PC-9 (cell line): ENCODE data around the gene OSBPL2.

ENCODE experiments used
- EZH2 ChIP-seq: fragments of 200-600 bp; sonication (generic); IDR thresholded peaks from 2 replicates; pipeline ENCODE4 v1.8.0; 2017; ENCODE audit warnings: antibody characterized with exemption, low read depth
- TF ChIP-seq, protein P1 (sequence below): fragments of 200-600 bp; sonication (generic); conservative IDR thresholded peaks from 2 replicates; pipeline ENCODE4 v1.6.1; 2017; ENCODE audit warnings: mixed run types, antibody characterized with exemption, mild to moderate bottlenecking, moderate library complexity

DNA sequence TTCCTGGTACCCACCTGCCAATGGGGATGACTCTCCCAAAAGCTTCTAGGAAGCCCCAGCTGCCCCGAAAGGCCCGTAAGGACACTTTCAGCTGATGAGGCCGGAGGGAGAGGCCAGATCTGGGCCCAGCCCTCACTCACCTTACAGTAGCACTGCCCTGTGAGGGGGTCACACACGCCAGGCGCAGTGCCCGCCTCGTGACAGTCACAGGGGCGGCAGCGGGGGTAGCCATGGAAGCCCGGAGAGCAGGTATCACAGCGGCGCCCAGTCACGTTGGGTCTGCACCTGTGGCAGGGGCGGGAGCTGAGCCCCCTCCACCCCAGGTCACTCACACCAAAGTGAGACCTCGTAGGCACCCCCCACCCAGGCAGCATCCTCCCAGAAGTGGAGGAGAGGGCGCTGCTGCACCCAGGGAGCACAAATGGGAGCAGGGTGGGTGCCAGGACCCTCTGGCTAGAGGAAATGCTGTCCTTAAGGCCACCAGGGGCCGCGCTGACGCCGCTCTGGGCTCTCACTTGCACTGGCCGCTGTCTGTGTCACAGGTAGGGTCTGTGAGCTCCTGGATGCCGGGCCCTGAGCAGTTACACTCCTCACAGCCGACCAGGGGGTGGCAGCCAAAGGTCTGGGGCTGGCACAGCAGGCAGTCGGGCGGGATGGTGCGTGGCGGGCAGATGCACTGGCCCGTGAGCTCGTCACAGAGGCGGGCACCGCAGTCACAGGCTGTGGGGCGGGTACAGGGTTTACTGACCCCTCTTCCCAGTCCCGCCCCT is 89.6 kb downstream of the OSBPL2 start:
- no peak for TF ChIP-seq EZH2
- TF ChIP-seq, protein P1, sequence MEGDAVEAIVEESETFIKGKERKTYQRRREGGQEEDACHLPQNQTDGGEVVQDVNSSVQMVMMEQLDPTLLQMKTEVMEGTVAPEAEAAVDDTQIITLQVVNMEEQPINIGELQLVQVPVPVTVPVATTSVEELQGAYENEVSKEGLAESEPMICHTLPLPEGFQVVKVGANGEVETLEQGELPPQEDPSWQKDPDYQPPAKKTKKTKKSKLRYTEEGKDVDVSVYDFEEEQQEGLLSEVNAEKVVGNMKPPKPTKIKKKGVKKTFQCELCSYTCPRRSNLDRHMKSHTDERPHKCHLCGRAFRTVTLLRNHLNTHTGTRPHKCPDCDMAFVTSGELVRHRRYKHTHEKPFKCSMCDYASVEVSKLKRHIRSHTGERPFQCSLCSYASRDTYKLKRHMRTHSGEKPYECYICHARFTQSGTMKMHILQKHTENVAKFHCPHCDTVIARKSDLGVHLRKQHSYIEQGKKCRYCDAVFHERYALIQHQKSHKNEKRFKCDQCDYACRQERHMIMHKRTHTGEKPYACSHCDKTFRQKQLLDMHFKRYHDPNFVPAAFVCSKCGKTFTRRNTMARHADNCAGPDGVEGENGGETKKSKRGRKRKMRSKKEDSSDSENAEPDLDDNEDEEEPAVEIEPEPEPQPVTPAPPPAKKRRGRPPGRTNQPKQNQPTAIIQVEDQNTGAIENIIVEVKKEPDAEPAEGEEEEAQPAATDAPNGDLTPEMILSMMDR, result no peak
